ELR (cell line): ENCODE results near the gene ARID1B.
"Not testable (repeated sequence)": the region's sequence is repeated elsewhere in the genome, so short reads cannot be mapped to it uniquely, and the experiment has no call there.

ENCODE experiments used
- DNase-seq: peaks from one replicate; pipeline ENCODE4 v3.0.0-alpha.2; 2015; ENCODE audit warnings: low read depth

ARID1B gene

DNA sequence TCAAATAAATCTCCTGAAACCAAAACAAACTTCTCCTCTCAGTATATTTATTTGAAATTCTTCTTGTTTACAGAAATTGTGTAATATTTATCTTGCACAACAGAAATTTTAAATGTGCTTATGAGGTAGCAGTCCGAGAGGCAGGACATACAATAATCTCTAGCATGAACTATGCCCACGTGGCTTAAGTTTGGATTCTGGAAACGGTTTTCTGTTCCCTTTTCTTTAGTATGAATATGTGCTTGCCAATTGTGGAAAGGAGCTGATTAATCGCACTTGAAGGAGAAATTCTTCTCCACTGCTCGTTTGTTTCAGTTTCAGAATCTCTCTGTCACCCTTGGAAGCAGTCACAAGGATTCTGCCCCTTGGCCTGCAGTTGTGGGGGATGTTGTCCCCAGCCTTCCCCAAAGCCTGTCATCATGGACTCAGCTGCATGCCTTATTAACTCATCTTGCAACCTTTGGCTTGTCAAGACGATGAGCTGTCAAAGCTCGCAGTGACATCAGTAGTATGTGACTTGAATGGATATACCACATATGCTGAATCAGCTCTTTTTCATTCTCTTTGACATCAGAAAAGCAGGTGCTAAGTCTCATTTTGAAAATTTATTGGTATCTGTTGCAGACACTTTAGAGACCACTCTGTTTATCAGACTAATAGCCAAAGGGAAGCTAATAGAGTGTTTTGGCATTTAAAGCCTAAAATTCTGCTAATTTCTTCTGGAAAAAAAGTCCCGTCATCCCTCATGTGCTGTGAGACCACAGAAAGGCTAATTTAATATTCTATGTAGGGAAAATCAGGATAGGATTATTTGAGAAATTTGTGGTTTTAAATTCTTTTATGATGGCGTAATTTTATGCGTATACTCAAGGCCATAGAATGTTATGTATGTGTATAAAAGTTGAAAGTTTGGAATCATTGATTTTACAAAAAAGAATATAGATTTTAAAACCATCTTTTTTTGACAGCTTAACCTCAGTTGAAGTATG, 186.8 kb downstream of the ARID1B start:
- peak; percentile 75 for DNase-seq

DNA sequence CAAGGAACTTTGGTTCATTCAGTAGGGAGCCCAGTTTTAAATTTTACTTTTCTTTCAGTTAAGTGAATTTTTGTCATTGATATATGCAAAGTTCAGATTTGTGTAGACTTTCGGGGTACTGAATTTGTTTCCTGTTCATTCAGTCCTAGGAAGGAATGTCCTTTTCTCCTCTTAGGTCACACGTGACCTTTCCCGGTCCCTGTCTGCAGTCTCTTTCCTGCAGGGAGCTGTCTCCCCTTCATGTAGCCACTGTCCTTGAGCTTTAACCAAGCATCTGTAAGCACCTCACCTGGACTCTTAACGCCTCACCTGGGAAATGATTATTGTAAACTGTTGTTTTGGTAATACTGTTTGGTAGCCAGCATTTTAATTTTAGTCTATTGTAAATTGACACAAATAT, 190.7 kb downstream of the ARID1B start:
- no peak for DNase-seq

DNA sequence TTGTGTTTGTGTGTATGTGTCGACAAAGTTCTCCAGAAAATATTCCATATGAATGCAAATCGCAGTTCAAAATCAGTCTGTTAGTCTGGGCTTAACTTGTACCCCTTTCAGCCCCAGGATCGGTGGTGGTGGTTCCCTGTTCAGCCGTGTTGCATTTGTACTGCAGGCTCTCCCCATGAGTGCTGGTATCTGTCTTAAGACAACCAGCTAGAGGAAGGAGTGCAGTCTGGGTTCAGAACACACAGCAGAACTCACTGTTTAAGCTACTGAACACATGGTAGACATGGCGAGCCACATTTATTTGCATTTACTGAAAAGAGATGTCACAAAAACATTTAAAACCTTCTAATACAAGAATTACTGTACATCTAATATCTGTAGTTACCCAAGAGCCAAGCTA, 192.1 kb downstream of the ARID1B start:
- DNase-seq: no peak

DNA sequence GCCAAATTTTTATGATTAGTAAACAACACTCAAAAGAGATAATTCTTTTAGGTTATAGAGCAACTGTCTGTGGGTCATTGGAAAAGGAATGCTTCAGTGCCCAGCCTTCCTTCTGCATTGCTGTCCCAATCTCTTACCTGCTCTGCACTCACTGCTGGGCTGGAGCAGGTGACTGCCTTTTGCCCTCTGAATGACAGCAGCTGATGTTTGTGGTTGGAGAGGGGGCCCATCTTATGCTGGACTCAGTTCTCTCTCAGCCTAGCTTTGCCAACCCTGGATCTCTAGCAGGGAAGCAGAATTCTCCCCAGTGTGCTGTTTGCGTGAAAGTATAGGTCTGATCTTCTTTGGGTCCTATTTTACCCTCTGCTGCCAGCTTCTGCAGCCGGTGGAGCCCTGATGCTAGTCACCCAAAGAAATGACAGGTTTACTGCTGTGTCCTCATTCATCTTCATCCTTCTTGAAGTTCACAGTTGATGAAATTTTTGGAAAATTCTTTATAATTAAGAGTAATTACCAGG, 193.5 kb downstream of the ARID1B start:
- DNase-seq: no peak

DNA sequence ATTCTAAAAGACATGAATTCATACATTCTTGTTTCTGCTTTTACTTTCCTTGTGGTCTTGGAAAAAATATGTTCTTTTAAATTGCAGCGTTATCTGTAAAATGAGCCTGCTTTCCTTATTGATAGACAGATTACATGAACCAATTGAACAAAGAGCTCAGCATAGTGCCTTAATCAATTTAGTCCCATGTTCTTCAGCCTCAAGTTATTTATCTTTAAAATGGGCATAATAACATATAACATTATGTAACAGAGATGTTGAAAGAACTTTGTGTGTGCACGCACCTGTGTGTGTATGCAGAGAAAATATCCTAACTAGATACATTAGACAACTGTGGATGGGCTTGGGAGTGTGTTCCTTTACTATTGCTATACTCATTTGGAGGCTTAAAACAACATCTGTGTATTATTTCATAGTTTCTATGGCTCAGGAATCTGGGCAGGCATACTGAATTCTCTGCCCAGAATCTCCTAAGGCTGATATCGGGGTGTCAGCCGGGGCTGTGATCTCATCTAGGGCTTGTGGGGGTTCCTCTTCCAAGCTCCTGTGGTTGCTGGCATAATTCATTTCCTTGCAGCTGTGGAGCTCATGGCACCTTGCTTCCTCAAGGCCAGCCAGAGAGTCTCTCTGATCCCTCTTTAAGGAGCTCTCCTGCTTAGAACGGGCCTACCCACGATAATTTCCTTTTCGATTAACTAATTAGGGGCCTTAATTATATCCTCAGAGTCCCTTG, 194.1 kb downstream of the ARID1B start:
- no peak for DNase-seq

DNA sequence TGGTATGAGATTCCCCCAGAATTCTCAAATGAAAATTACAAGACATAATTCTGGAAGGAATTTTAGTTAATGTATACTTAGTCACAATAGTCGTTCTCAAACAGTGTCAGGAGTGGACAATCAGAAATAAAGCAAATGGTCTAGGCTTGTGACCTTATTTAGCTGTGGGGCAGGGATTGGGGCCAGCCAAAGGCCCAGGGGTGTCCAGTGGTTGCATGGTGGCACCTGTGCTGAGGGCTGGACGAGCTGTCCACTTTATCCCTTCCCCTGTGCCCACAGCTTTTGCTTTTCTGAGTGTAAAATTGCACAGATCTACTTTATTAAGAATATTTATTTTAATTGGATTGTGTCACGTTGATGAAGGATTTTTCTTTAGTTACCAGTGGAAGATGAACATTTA, 195.0 kb downstream of the ARID1B start:
- no peak for DNase-seq

DNA sequence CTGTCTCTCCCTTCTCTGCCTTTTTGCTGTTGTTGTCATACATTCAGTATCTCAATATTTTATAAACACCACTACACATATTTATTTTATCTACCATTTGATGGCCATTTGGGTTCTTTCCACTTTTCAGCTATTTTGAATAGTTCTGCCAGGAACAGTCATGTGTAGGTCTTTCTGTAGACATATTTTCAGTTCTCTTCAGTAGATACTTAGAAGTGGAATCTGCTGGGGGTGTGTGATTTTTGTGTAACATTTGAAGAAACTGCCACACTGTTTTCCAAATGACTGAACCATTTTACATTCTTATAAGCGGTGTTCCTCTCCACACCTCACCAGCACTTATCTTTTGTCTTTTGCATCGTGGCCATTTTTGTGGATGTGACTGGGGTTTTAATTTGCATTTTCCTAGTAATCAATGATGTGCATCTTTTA, 197.7 kb downstream of the ARID1B start:
- no peak for DNase-seq

DNA sequence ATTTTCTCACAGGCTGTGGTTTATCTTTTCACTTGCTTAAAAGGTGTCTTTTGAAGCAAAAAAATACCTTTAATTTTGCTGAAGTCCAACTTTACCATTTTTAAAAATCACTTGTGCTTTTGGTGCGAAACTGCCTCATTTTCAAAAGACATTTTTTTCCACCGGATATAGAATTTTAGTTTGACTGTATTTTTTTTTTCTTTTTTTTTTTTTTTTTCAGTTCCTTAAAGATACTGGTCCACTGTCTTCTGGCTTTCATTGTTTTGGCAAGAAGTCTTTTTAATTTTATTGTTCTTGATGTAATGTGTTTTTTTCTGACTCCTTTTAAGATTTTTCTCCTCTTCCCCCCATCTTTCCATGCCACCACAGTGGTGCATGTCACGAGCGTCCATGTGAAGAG, 198.2 kb downstream of the ARID1B start:
- DNase-seq: no peak

DNA sequence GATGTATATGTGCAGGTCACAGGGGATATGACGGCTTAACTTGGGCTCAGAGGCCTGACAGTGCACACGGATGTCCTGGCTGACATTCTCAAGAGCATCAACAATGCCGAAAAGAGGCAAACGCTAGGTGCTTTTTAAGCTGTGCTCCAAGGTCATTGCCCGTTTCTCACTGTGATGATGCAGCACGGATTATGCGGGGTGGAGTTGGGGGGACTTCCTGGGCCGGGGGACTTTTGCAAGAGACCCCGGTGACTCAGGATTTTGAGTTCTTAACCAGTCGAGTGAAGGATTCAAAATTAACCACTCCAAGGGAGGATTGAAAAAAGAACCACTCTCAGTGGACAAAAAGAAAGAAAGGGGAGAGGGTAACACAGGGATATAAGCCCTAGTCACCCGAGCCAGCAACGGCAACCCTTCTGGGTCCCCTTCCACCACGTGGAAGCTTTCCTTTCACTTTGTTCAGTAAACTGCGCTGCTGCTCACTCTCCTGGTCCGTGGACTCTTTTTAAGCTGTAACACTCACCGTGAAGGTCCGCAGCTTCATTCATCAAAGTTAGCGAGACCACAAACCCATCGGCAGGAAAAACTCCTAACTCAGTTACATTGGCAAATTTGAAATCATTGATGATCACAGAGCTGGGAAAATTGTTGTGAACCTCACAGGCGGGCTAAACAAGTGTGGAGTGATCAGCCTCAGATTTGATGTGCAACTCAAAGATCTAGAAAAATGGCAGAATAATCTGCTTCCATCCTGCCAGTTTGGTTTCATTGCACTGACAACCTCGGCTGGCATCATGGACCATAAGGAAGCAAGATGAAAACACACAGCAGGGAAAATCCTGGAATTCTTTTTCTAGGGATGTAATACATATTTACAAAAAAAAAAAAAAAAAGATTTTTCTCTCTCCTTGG, 199.3 kb downstream of the ARID1B start:
- DNase-seq: peak; percentile 42

DNA sequence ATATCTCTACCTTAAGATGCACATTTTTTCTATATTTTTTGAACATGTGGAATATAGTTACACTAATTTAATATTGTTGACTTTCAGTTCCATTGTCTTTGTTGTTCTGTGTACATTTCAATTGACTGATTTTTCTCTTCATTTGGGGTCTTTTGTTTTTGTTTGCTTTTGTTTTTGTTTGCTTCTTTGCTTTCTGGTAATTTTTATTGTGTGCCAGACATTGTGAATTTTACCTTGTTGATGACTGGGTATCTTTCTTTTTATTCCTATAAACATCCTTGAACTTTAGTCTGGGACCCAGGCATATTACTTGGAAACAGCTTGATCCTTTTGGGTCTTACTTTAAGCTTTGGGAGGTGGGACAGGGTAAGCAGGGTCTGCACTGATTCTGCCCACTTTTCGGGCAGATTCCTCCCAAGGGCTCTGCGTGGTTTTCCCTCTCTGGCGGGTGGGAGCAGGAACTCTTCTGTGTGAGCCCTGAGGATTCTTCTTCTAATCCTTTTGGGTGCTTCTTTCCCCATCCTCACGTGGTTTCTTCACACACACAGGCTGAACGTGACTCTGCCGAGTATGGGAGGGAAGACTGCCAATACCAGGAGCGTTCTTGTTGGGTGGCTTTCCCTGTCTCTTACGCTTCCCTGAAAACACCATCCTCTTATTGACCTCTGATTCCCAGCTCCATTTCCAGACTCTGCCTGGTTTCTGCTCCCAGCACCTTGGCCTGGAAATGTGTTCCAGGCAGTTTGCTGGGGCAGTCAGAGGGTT, 200.5 kb downstream of the ARID1B start:
- no peak for DNase-seq

DNA sequence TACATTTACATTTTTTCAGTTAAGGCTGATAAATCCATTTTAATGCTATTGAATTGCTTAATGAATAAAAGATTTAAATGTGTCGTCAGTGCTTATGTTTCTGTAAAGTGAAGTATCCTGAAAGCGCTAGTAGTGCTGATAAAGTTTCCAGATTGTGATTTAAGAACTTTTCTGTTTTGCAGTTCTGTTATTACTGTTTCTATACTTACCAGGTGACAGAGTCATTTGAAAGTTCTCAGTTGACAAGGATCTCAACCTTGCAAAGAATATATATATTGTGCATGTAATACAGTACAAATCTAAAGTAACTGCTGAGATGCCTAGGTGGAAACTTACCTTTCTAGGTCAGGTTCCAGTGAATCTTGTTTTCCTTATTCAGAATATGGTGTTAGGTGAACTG, 201.8 kb downstream of the ARID1B start:
- no peak for DNase-seq

DNA sequence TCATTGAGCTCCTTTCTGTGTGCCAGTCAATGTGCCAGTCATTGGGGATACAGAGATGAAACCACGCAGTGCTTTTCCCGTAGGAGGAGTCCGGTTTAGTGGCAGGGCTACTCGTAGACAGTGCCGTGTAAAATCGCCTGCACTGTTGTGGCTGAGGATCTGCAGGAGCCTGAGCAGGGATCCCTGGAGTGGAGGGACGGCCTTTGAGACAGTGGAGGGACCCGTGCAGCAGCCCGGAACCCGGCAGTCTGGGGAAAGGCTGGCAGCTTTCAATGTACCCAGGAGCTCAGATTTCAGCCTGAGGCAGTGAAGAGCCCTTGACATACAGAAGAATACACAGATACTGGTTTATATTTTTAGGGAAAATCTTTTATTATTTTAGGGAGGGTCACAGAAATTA, 203.3 kb downstream of the ARID1B start:
- no peak for DNase-seq

DNA sequence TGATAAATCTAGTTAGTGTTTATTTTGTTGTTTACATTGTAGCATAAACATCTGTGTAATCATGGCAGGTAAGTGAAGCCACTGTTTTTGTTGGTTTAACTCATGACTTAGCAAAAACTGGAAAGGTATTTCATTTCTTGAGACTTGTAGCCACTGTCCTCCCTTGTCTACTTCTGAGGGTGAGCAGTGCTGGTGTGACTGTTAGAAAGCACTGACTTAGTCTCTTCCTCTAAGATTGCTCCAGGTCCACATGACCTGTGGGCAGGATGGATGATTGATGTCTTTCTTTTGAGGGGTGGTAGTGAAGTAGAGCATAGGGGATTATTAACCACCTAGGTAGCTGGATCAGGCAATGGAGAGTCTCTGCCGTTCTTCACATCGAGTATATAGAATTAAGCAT, 203.8 kb downstream of the ARID1B start:
- no peak for DNase-seq

DNA sequence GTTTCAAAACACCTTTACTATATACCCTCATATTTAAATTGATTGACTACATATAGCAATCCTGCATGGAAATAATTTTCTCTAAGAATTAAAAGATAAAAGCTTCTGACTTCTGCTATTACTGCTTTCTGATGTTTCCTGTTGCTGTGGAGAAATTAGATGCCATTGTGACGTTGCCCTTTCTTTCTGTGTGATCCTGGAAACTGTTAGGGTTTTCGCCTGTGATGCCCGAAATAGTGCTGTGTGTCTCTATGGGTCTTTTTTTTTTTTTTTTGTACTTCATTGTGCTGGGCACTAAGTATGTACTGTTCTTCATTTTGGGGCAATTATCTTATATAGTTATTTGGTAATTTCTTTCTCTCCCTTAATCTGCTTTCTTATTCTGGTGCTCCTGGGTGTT, 205.0 kb downstream of the ARID1B start:
- DNase-seq: no peak

DNA sequence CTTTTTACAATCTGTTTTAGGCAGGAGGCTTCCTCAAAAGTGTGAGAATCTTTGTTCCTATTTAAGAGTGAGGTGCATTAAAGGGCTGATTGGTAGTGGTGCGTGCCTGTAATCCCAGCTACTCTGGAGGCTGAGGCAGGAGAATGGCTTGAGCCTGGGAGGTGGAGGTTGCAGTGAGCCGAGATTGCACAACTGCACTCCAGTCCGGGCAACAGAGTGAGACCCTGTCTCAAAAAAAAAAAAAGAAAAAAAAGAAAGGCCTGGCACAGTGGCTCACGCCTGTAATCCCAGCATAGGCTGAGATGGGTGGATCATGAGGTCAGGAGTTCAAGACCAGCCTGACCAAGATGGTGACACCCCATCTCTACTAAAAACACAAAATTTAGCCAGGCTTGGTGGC, 205.7 kb downstream of the ARID1B start:
- DNase-seq: not testable (repeated sequence)

DNA sequence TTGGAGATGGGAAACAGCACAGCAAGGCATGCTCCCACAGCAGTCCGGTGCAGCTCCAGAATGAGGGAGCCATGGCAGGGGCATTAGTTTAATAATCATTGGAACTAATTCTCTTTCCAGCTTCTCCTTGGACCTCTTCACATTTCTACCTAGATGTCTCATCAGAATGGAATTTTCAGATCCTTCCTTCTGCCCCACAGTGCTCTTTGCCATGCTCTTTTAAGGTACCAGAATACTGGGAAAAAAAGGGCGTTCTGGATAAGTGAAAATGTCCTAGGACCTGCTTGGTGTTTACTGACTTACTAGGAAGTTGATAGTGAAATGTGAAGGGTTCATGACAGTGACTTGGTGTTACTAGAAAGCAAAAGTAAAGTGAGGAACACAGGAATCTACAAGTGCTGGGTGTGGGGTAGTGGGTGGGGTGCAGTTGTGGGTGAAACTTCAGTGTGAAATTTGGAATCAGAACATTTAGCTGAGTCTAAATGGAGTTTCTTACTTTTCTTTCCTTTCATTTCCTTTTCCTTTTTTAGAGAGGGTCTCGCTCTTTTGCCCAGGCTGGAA, 207.1 kb downstream of the ARID1B start:
- peak; percentile 32 for DNase-seq

DNA sequence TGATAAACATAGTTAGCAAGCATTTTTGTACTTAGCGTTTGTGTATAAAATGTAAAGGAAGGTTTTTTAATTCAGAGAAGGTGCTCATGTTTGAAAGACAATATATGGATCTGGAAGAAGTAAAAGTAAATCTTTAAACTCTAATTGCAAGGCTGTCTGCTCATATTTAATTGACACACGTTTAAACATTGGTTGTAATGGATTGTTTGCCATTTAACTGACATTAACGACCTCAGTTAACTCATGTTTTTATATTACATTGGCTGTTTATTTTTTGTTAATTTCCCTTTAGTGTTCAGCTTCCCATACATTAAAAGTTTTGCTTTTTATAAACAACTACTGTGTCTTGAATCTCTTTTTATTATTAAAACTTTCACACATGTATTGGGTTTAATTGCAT, 208.1 kb downstream of the ARID1B start:
- DNase-seq: no peak

DNA sequence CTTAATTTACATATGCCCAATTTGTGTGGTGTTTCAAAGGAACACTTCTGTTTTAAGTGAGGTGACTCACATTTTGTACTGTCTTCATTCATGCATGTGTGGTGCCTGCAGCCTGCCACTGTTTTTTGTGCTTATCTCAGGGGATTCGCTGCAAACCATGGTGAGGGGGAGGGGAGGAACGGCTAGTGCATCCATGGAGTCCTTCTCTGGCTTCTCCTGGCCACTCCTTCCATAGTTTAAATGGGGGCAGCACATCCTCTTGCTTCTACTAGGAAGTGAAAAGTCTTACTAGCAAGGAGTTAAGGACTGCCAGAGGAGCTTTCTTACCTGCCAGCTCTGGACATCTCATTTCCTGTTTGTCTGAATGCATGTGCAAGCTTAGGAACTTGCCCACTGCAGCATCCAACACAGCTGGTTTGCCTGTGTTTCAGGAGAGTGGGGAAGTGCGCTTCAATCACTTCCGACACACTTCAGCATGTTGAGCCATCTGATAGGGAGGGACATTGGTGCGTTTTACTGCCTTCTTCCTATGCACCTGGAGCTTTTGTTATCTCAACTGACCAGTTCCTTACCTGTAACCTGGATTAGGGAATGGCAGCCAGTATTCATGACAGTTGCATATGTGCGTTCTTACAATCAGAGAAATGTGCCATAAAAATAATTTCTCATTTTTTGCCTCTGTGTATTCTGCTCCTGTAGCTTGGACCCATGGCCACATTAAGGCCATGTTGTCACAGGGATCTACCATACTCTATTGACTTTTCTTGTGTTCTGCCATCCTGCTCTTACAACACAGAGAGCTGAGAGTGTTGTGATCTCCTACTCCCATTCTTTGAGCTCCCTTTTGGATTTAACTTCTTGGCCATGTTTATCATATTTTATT, 211.3 kb downstream of the ARID1B start:
- DNase-seq: no peak

DNA sequence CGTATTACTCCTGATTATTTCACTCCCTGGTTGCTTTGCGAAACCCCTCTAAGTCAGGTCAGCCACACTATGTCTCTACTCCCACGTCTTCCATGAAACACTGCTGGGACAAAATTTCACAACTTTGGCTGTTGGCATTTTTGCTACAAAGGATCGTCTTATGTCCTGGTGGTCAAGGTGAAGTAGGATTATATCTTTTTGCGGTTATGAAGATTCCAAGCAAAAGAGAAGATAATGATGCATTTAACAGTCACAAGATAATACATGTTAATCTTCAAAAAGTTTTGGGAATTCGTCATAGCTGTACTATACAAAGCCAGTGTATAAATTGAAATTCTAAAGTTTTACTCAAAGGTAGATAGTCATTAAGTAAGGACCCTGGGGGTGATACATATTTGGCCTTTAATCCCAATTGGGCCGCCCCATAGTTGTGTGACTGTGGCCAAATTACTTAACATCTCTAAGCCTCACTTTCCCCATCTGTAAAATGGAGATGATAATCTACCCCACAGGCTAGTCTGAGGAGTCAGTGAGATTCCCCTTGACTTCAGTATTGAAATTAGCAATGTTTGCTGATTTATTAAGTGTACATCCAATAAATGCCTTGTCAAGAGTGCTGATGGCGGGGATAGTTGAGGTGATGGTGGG, 212.1 kb downstream of the ARID1B start:
- no peak for DNase-seq
